ENCODE measurements around the gene CD99L2.
"Not testable (repeated sequence)": the region's sequence is repeated elsewhere in the genome, so short reads cannot be mapped to it uniquely, and the experiment has no call there.

CD99L2 gene

DNA sequence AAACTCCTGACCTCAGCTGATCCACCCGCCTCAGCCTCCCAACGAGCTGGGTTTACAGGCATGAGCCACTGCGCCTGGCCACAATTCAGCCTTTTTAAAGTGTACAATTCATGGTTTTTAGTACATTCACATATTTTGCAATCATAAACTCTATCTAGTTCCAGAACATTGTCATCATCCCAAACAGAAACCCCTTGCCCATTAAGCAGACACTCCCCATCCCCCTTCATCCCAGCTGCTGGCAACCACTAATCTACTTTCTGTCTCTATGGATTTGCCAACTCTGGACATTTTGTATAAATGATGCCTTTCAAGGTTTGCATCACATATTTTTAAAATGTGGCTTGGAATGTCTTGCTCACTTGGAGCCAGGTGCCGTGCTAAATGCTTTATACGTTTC, 4.5 kb downstream of the CD99L2 start:
- no peak for DNase-seq

DNA sequence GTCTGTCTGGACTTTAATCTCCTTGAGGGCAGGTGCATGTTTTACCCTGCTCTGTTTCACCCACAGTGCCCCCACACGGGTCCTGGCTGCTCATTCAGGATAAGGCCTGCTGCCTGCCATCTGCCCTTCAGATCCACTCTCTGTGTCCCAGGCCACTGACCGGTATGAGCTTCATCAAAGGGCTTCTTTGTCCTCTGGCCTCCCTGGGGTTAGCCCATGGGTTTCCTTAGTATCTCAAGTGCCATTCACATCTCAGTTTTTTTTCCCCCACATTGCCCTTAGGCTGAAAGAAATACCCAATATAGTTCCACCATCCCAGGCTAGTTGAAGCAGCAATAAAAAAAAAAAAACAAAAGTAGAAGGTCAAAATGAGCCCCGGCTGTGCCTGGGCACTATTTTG, 9.3 kb downstream of the CD99L2 start:
- no peak for DNase-seq

DNA sequence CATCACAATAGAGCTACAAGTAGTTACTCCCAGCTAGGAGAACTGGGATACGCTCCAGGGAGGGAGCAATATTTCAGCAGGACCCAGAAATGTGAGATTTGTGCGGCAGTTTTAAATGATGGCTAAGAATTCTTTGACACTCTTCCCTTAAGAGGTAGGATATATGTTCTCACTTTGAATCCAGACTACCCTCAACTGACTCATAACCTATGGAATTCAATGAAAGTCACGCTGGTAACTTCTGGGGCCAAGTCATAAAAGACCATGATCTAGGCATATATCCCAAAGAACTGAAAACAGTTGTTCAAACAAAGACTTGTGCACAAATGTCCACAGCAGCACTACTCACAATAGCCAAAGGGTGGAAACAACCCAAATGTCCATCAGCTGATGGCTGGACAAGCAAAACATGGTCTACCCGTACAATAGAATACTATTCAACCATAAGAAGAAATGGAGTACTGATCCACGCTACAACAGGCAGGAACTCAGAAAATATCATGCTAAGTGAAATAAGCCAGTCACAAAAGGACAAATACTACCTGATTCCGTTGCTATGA, 10.5 kb downstream of the CD99L2 start:
- no peak for DNase-seq

GRCh38 chrX:150887268-150887667, 11.2 kb downstream of the CD99L2 start:
- DNase-seq, result not testable (repeated sequence)

- no peak for DNase-seq
Observed at GRCh38 chrX:150886381-150886780, 12.1 kb downstream of the CD99L2 start.

- DNase-seq, result no peak
Observed at GRCh38 chrX:150880808-150881165, 17.7 kb downstream of the CD99L2 start.

- DNase-seq, result no peak
Observed at GRCh38 chrX:150879855-150880807, 18.3 kb downstream of the CD99L2 start.

DNA sequence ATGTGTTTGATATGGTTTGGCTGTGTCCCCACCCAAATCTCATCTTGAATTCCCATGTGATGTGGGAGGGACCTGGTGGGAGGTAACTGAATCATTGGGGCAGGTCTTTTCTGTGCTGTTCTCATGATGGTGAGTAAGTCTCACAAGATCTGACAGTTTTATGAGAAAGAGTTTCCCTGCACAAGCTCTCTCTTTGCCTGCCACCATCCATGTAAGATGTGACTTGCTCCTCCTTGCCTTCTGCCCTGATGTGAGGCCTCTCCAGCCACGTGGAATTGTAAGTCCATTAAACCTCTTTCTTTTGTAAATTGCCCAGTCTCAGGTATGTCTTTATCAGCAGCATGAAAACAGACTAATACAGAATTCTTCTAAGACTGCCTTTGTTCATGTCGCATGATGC, 22.8 kb downstream of the CD99L2 start:
- not testable (repeated sequence) for DNase-seq

DNA sequence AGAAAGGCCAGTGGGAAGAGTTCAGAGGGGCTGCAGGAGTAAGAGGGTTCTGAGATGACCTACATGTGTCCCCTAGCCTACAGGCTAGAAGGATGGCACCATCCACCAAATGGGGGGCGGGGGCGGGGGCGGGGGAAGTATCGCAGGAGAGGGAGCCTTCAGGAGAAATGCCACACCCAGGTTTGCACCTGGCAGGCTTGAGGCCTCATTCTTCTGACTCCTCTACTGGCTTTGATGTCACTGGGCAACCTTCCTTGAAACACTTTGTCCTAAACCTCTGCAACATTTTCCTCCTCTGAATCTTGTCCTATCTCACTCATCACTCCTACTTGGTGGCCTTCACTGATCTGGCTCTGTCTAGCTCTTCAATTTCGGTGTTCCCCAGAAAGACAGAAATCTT, 24.0 kb downstream of the CD99L2 start:
- DNase-seq, result no peak

DNA sequence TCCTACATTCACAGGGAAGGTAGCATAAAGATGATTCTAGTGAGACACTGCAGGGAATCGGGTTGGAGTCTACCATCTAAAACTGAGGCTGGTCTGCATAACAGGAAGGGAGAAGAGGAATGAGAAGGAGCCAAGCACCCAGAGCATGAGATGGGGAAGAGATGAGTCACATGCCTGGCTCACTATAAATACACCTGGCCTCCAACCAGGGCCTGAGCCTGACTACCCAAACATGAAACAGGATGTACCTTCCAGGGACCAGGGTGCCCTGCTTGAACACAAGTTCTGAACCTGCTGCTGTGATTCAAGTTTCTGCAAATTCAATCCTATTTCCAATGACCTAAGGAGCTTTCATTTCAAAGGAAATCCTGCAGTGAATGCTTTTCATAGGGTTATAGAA, 24.9 kb downstream of the CD99L2 start:
- DNase-seq, result no peak

- no peak for DNase-seq
Observed at GRCh38 chrX:150872773-150873336, 25.6 kb downstream of the CD99L2 start.

DNA sequence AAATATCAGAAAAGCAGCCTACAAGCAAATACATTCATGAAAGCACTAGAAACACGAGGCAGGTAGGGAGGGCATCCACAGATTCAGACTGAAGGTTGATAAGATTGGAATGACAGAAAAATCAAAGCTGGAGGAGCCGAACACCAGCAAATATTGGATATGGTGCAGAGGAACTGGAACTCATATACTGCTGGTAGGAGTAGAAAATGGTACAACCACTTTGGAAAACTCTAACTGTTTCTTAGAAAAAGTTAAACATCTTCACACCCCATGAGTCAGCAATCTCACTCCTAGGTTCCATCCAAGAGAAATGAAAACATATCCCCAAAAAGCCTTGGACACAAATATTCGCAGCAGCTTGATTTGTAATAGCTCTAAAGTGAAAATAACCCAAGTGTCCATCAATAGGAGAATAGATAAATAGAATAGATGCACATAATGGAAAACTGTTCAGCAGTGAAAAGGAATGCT, 27.1 kb downstream of the CD99L2 start:
- DNase-seq, result no peak

- DNase-seq, result no peak
Observed at GRCh38 chrX:150870487-150871340, 27.8 kb downstream of the CD99L2 start.

- no peak for DNase-seq
Observed at GRCh38 chrX:150870029-150870428, 28.4 kb downstream of the CD99L2 start.

DNA sequence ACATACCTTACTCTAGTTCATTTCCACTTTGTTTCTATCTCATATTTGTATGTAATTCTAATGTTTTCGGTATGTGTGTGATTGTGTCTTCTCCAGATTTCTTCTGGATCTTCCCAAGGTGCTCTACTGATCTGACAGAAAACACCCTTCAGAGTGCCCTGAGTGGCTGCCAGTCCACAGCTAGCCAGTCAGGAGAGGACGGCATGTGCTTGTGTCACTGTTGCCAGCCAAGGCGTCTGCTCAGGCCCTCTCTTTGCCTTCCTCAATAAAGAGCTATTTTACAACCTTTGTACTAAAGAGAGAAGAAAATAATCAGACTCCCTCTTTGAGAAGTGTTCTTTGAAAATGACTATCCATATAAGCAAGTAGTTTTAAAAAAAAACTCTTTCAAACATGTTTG, 29.0 kb downstream of the CD99L2 start:
- no peak for DNase-seq

GRCh38 chrX:150868625-150869024, 29.8 kb downstream of the CD99L2 start:
- no peak for DNase-seq

GRCh38 chrX:150864127-150864526, 34.3 kb downstream of the CD99L2 start:
- DNase-seq, result no peak

- no peak for DNase-seq
Observed at GRCh38 chrX:150863191-150863590, 35.3 kb downstream of the CD99L2 start.

- no peak for DNase-seq
Observed at GRCh38 chrX:150857453-150857852, 41.0 kb downstream of the CD99L2 start.

DNA sequence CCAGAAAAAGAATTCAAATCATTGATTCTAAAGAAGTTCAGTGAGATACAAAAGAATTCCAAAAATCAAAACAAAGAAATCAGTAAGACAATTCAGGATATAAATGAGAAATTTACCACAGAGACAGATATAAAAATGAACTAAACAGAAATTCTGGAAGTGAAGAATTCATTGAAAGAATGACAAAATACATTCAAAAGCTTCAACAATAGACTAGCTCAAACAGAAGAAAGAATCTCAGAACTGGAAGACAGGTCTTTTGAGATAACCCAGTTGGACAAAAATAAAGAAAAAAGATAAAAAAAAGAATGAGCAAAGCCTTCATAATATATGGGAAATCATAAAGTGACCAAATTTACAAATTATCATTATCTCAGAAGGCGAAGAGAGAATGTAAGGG, 41.7 kb downstream of the CD99L2 start:
- DNase-seq, result no peak

- DNase-seq, result no peak
Observed at GRCh38 chrX:150856101-150856500, 42.4 kb downstream of the CD99L2 start.

- DNase-seq, result no peak
Observed at GRCh38 chrX:150854856-150855255, 43.6 kb downstream of the CD99L2 start.

All from CD4-positive, alpha-beta T cell treated with Interleukin-4 for 4 hours (primary cell).